BLaER1 (cell line): ENCODE results near the gene CD8A.

Source experiments
- H3K27ac ChIP-seq: shearing (Covaris generic); formaldehyde crosslinking; 2 replicates; pipeline ENCODE4 v1.8.1; 2022
- H3K27me3 ChIP-seq: shearing (Covaris generic); formaldehyde crosslinking; 2 replicates; pipeline ENCODE4 v1.8.1; 2022
- H3K36me3 ChIP-seq: shearing (Covaris generic); formaldehyde crosslinking; 2 replicates; pipeline ENCODE4 v1.8.1; 2022
- H3K4me1 ChIP-seq: shearing (Covaris generic); formaldehyde crosslinking; 2 replicates; pipeline ENCODE4 v1.8.1; 2022
- H3K4me2 ChIP-seq: shearing (Covaris generic); formaldehyde crosslinking; 2 replicates; pipeline ENCODE4 v1.8.1; 2022
- H3K4me3 ChIP-seq: shearing (Covaris generic); formaldehyde crosslinking; 2 replicates; pipeline ENCODE4 v1.8.1; 2022
- H3K9ac ChIP-seq: shearing (Covaris generic); formaldehyde crosslinking; 2 replicates; pipeline ENCODE4 v1.8.1; 2022
- H3K9me3 ChIP-seq: shearing (Covaris generic); formaldehyde crosslinking; 2 replicates; pipeline ENCODE4 v1.8.1; 2022
- H4K20me1 ChIP-seq: shearing (Covaris generic); formaldehyde crosslinking; 2 replicates; pipeline ENCODE4 v1.8.1; 2022
- Cebpa-rat ChIP-seq: shearing (Covaris generic); IDR thresholded peaks from 2 replicates; pipeline ENCODE4 v1.8.1; 2022

The CD8A gene

DNA sequence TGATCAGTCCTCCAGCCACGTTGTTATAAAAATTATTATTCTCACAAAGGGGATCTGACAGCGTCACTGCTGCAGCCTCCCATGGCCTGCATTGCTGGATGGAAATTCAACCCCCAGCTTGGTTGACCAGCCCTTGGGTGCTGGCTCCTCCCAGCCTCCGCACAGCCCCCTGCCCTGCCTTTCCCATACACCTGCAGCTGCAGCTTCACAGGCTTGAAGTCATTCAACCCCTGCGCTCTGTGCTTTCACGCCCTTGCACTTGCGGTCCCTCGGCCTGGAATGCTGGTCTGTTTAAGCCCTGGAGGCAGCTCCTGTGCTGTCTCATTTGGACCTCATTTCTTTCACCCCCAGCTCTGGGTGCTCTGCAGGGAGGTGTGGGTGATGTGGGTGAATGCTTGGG lies 860 bp upstream of the CD8A start:
- peak overlapping the region; percentile 64 for H3K4me2 ChIP-seq
- H3K4me1 ChIP-seq = peaks cover 22% of the 10 kb centered on the region
- peak overlapping the region; percentile 54 for H3K4me3 ChIP-seq
- no peak overlapping the region for H3K27ac ChIP-seq
- no peaks in the 10 kb centered on the region for H3K36me3 ChIP-seq
- no peak for TF ChIP-seq Cebpa-rat
- H4K20me1 ChIP-seq = peaks cover 16% of the 10 kb centered on the region
- H3K27me3 ChIP-seq = peaks cover 57% of the 10 kb centered on the region
- no peak overlapping the region for H3K9ac ChIP-seq
- H3K9me3 ChIP-seq = peaks cover 35% of the 10 kb centered on the region

GRCh38 chr2:86790134-86790675 lies 508 bp downstream of the CD8A start:
- H3K4me2 ChIP-seq = peak overlapping the region; percentile 30; the same call in 1 of the 2 replicates
- H3K36me3 ChIP-seq = no peaks in the 10 kb centered on the region
- H3K9ac ChIP-seq = no peak overlapping the region
- TF ChIP-seq Cebpa-rat = no peak
- peaks cover 57% of the 10 kb centered on the region for H3K27me3 ChIP-seq
- H3K4me1 ChIP-seq = peaks cover 22% of the 10 kb centered on the region
- H3K9me3 ChIP-seq = peaks cover 21% of the 10 kb centered on the region
- peak overlapping the region; percentile 54; the same call in 1 of the 2 replicates for H3K4me3 ChIP-seq
- H4K20me1 ChIP-seq = peaks cover 16% of the 10 kb centered on the region
- no peak overlapping the region for H3K27ac ChIP-seq

- Histone ChIP-seq H3K9me3 (peaks cover 18% of the 10 kb centered on the region), H3K36me3 (no peaks in the 10 kb centered on the region), H3K4me3 (no peak overlapping the region), H3K4me1 (peaks cover 18% of the 10 kb centered on the region), H3K9ac (no peak overlapping the region), H4K20me1 (peaks cover 16% of the 10 kb centered on the region), H3K27me3 (peaks cover 57% of the 10 kb centered on the region), H3K27ac (no peak overlapping the region), H3K4me2 (no peak overlapping the region)
- no peak for TF ChIP-seq Cebpa-rat
Measured at GRCh38 chr2:86789687-86790133, 1.0 kb downstream of the CD8A start.

DNA sequence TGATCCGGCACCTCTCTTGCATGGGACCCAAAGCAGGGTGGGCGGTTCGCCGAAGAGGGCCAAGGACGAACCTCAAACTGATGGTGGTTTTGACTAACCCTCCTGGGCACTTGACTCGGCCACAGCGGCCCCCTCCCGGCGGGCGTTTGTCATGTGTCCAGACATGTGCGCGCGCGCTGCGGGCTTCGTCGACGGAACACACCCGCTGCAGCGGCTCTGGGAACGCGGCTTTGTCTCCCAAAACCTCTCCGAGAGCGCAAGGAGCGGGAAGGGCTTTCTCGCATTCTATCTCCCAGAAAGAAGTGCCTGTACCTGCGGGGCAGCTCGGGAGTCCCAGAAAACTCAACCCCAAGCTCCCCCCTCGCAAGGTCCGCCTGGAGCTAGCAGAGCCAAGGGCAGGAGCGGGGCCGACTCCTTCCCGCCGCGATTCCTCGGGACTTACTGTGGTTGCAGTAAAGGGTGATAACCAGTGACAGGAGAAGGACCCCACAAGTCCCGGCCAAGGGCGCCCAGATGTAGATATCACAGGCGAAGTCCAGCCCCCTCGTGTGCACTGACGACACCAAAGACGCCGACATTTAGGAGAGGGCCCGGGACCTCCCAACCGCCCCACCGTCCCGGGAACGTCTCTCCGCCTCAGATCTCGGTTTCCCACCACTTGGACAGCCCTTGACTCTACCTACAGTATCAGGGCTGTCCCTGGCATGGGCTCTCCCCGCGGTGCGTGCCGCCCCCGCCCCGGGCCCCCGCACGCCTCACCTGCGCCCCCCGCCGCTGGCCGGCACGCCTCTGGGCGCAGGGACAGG lies 1.6 kb downstream of the CD8A start:
- H3K9ac ChIP-seq = no peak overlapping the region
- no peak overlapping the region for H3K27ac ChIP-seq
- H3K36me3 ChIP-seq = no peaks in the 10 kb centered on the region
- no peak overlapping the region for H3K4me2 ChIP-seq
- H4K20me1 ChIP-seq = peaks cover 16% of the 10 kb centered on the region
- no peak for TF ChIP-seq Cebpa-rat
- H3K27me3 ChIP-seq = peaks cover 57% of the 10 kb centered on the region
- peaks cover 15% of the 10 kb centered on the region for H3K4me1 ChIP-seq
- no peak overlapping the region for H3K4me3 ChIP-seq
- peaks cover 18% of the 10 kb centered on the region for H3K9me3 ChIP-seq

DNA sequence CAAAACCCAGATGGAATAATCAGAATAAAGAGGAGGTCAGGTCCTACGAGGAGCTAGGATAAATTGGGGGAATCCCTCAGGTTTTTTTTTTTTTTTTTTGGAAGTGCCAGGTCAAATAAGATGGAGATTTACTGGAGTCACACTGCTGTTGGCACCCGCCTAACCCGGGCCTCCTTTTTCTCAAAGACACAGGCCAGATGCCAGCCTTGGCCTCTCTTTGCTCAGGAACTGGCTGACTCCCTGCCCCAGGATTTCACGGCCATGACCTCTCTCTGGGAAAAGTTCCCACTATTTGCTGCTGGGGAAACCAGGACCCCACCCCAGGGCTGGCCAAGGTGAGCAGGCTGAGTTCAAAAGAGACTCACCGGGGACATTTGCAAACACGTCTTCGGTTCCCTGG lies 2.5 kb downstream of the CD8A start:
- H3K27me3 ChIP-seq = peaks cover 53% of the 10 kb centered on the region
- no peak overlapping the region for H3K4me2 ChIP-seq
- H3K36me3 ChIP-seq = no peaks in the 10 kb centered on the region
- H4K20me1 ChIP-seq = peaks cover 16% of the 10 kb centered on the region
- TF ChIP-seq Cebpa-rat = no peak
- peaks cover 24% of the 10 kb centered on the region for H3K4me1 ChIP-seq
- H3K27ac ChIP-seq = no peak overlapping the region
- H3K4me3 ChIP-seq = no peak overlapping the region
- H3K9ac ChIP-seq = no peak overlapping the region
- H3K9me3 ChIP-seq = peaks cover 18% of the 10 kb centered on the region

DNA sequence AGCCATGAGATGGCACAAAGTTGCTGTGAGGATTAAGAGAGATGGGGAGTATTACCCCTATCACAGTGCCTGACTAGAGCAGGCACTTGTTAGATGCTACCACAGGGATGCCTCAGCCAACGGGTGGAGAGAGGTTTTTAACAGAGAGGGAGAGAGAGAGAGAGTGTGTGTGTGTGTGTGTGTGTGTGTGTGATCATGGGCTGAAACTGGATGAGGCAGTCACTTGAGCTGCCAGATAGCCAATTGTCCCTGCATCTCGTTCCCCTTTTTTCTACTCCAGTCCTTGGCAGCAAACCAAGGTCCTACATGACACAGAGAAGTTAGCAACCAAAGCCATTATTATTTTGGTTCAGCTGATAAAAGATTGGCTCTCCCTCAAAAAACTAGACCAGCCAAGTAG lies 3.0 kb downstream of the CD8A start:
- peaks cover 16% of the 10 kb centered on the region for H4K20me1 ChIP-seq
- H3K4me3 ChIP-seq = no peak overlapping the region
- no peak overlapping the region for H3K27ac ChIP-seq
- no peaks in the 10 kb centered on the region for H3K36me3 ChIP-seq
- H3K27me3 ChIP-seq = peaks cover 49% of the 10 kb centered on the region
- H3K9ac ChIP-seq = no peak overlapping the region
- H3K4me1 ChIP-seq = peaks cover 24% of the 10 kb centered on the region
- H3K4me2 ChIP-seq = no peak overlapping the region
- no peak for TF ChIP-seq Cebpa-rat
- H3K9me3 ChIP-seq = peaks cover 18% of the 10 kb centered on the region

GRCh38 chr2:86786001-86786536 lies 4.6 kb downstream of the CD8A start:
- Histone ChIP-seq H3K4me3 (no peak overlapping the region), H3K9ac (no peak overlapping the region), H3K4me2 (no peak overlapping the region), H3K4me1 (peaks cover 18% of the 10 kb centered on the region), H3K9me3 (peaks cover 18% of the 10 kb centered on the region), H3K27me3 (peaks cover 32% of the 10 kb centered on the region), H3K36me3 (no peaks in the 10 kb centered on the region), H4K20me1 (peaks cover 2% of the 10 kb centered on the region), H3K27ac (no peak overlapping the region)
- TF ChIP-seq Cebpa-rat = no peak

DNA sequence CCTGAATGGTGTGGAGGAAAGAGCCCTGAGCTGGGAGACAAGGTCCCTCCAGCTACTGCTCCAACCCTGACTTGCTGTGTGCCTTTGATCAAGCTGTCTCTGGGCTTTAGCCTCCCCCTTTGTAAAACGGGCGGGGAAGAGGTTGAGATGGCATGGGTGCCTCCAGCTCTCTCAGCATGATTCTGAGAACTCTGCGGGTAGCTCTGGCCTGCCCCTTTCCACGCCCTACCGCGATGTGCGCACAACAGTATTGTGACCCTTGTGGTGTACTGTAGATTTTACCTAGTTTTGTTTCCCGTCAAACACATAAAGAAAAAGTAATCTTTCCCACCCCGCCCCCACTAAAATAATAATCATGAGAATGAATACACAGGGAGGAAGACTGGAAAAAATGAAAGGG lies 5.3 kb downstream of the CD8A start:
- no peak for TF ChIP-seq Cebpa-rat
- H3K9ac ChIP-seq = no peak overlapping the region
- H3K27ac ChIP-seq = no peak overlapping the region

GRCh38 chr2:86783615-86784339 lies 6.9 kb downstream of the CD8A start:
- Histone ChIP-seq H3K9me3 (peaks cover 1% of the 10 kb centered on the region), H3K36me3 (no peaks in the 10 kb centered on the region), H3K27ac (no peak overlapping the region), H3K9ac (no peak overlapping the region), H3K27me3 (peaks cover 10% of the 10 kb centered on the region), H3K4me1 (peaks cover 19% of the 10 kb centered on the region), H3K4me3 (no peak overlapping the region), H3K4me2 (peak overlapping the region; percentile 27; the same call in 1 of the 2 replicates), H4K20me1 (no peaks in the 10 kb centered on the region)
- no peak for TF ChIP-seq Cebpa-rat

More for the DNA sequence above, 5.3 kb downstream of the CD8A start:
- Histone ChIP-seq H4K20me1 (no peaks in the 10 kb centered on the region; the same call in 1 of the 2 replicates), H3K9me3 (peaks cover 18% of the 10 kb centered on the region), H3K4me1 (peaks cover 19% of the 10 kb centered on the region), H3K27me3 (peaks cover 26% of the 10 kb centered on the region), H3K4me3 (no peak overlapping the region), H3K4me2 (no peak overlapping the region), H3K36me3 (no peaks in the 10 kb centered on the region)

- TF ChIP-seq Cebpa-rat = no peak
- no peaks in the 10 kb centered on the region for H4K20me1 ChIP-seq
- no peak overlapping the region for H3K27ac ChIP-seq
- H3K4me2 ChIP-seq = no peak overlapping the region
- peaks cover 1% of the 10 kb centered on the region; the same call in 1 of the 2 replicates for H3K27me3 ChIP-seq
- no peak overlapping the region for H3K9ac ChIP-seq
- H3K4me3 ChIP-seq = no peak overlapping the region
- 0 out of 2 replicates have a peak, but pooled peaks cover 7% of the 10 kb centered on the region for H3K36me3 ChIP-seq
- no peaks in the 10 kb centered on the region for H3K9me3 ChIP-seq
- H3K4me1 ChIP-seq = peaks cover 19% of the 10 kb centered on the region
Measured at GRCh38 chr2:86782748-86783147, 8.0 kb downstream of the CD8A start.
